Aorta (tissue), 5 donors: ENCODE results near the gene FMN2. TPM values are rescaled to one million over a fixed set of nuclear protein-coding genes. Genes with fewer than 3 reads are reported as not detected.

Source experiments
- ATAC-seq: fragments of 200-7000 bp; cut with Tn5 transposase; one replicate; pipeline ENCODE4 v1.9.1; 2022; ENCODE audit warnings: moderate library complexity; ENCODE audit not compliant: low FRiP score
- DNase-seq, 2 donors: peaks; one replicate each; pipeline ENCODE4 v3.0.0-alpha.2; 2020
- H3K27ac ChIP-seq, 2 donors: one replicate each; pipeline ENCODE4 v1.5.1; 2013; ENCODE audit warnings: low read length in 2 of 2, mild to moderate bottlenecking in 2 of 2, moderate library complexity in 2 of 2, control low read depth in 1 of 2, inconsistent platforms in 1 of 2, low read depth in 1 of 2
- H3K27me3 ChIP-seq, 2 donors: one replicate each; pipeline ENCODE4 v1.6.1; 2013; ENCODE audit warnings: control low read depth in 1 of 2, low read length in 1 of 2, mild to moderate bottlenecking in 1 of 2, moderate library complexity in 1 of 2; ENCODE audit not compliant: insufficient read depth in 2 of 2, control insufficient read depth in 1 of 2
- H3K36me3 ChIP-seq, 2 donors: one replicate each; pipeline ENCODE4 v1.6.1; 2013; ENCODE audit warnings: control low read depth in 1 of 2, low read length in 1 of 2, mild to moderate bottlenecking in 1 of 2; ENCODE audit not compliant: insufficient read depth in 2 of 2, control insufficient read depth in 1 of 2
- H3K4me1 ChIP-seq, 2 donors: one replicate each; pipeline ENCODE4 v1.6.1; 2013; ENCODE audit warnings: low read length in 2 of 2, control low read depth in 1 of 2, mild to moderate bottlenecking in 1 of 2, moderate library complexity in 1 of 2; ENCODE audit not compliant: insufficient read depth in 2 of 2, control insufficient read depth in 1 of 2
- H3K4me3 ChIP-seq, 2 donors: one replicate each; pipeline ENCODE4 v1.5.1; 2013; ENCODE audit warnings: low read length in 2 of 2, control low read depth in 1 of 2, mild to moderate bottlenecking in 1 of 2
- H3K9me3 ChIP-seq: one replicate; pipeline ENCODE4 v1.6.1; 2013; ENCODE audit warnings: mild to moderate bottlenecking, low read length; ENCODE audit not compliant: control insufficient read depth
- WGBS, 2 donors: extraction: QIAGEN DNeasy Blood & Tissue Kit; methylation state at CpG; one replicate each; pipeline ENCODE4 v1.1.7; 2013; 5-methylcytosine and 5-hydroxymethylcytosine counted together
- intact Hi-C, 2 donors: fragments of 100-400 bp; cut with DNase I; formaldehyde crosslinking; loops; one replicate each; pipeline versions ENCODE4 v1.14.2 to v1.15.0; 2022
- polyA plus RNA-seq, 2 donors: library from polyadenylated mRNA; stranded (reverse); fragments of 200-250 nt; gene quantifications; one replicate each; pipeline ENCODE4 v1.2.3, GENCODE V29; 2013
- total RNA-seq, 2 donors: library from RNA; stranded (reverse); fragmentation: NEBNext Ultra II Directional; extraction: Animal tissue kit (Norgen Biotek cat#: 25700); gene quantifications; one replicate each; pipeline ENCODE4 v1.2.1, GENCODE V29; 2021
- donor health status: healthy with polysubstance abuse.
- donor health status: Bipolar disorder and iron deficiency.
- donor health status: DM: no; HTN: no; CAD: no.
- donor health status: DM: no; HTN: no; CAD: no.
- donor health status: DM: yes; HTN: yes; CAD: no.

The FMN2 gene
- total and polyA plus RNA-seq, 4 donors = 0.10 to 1.1 (median 0.91) TPM

GRCh38 chr1:240093120-240093961 lies 1.7 kb downstream of the FMN2 start:
- intact Hi-C loops = no loop called here
- H3K27me3 ChIP-seq = peaks cover 0 to 2% of the 10 kb centered on the region in 2 donors
- H3K27ac ChIP-seq = no peak overlapping the region
- 10% methylated on average over 59 to 65 of the region's 65 CpGs for WGBS, 2 donors
- ATAC-seq (peak; percentile 53), DNase-seq (peak in 1 of 2 donors; percentile 72)
- H3K4me3 ChIP-seq = no peak overlapping the region
- H3K36me3 ChIP-seq = no peaks in the 10 kb centered on the region
- no peaks in the 10 kb centered on the region for H3K9me3 ChIP-seq
- H3K4me1 ChIP-seq = no peaks in the 10 kb centered on the region

DNA sequence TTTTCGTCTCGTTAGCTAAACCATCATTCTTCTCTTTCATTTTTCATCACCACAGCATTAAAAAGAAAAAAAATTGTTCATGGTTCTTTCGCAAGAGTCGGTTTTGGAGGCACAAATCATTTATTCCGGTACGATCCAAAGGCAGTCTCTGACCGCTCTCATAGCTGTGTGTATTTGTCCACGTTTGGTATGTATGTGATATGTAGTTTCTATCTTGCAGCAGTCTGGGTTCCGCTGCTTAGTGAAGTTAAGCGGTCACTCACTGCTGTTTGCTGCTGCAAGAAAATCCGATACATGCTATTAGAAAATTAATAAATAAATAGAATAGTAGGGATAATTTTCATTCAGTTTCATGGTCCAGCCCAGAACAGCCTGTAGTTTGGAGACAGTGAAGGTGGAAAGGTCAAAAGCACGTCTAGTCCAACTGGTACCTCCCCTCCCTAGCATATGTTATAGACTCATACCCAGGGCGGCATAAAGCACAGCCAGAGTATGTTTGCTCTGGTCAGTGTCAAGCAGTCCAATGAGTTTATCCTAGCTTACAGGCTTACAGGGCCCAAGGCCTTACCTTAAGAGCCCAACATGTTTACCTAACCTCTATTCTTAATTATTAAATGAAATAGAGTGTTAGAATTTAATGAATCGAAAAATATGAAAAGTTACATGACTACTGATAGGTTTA lies 2.5 kb downstream of the FMN2 start:
- no peaks in the 10 kb centered on the region for H3K9me3 ChIP-seq
- peaks cover 0 to 2% of the 10 kb centered on the region in 2 donors for H3K27me3 ChIP-seq
- DNase-seq (no peak), ATAC-seq (no peak)
- WGBS, 2 donors = 95% methylated on average over 14 of the region's 14 CpGs
- no peaks in the 10 kb centered on the region for H3K4me1 ChIP-seq
- H3K4me3 ChIP-seq = no peak overlapping the region
- H3K27ac ChIP-seq = no peak overlapping the region
- intact Hi-C loops = no loop called here
- H3K36me3 ChIP-seq = no peaks in the 10 kb centered on the region

DNA sequence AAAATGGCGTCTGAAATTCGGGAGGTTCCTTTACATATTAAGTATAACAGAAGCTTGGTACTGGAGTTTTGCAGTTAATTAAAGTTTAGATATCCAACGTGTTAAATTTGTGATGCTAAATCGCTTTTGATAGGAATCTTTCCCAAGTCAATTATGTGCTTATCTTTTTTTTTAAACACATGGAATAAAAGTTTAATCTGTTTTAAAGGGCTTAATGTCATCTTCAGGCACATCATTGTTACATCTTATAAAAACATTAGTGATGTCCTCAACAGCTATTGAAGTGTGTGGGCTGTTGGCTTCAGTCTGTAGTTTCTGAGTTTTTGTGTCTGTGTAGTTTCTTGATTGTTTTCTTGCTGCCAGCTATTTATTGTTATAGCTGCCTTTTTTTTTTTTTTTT lies 5.3 kb downstream of the FMN2 start:
- intact Hi-C loops = no loop called here
- peaks cover 2% of the 10 kb centered on the region for H3K9me3 ChIP-seq
- DNase-seq = no peak
- 86 to 89% methylated on average over 4 of the region's 4 CpGs for WGBS, 2 donors
- no peak overlapping the region for H3K27ac ChIP-seq
- H3K36me3 ChIP-seq = no peaks in the 10 kb centered on the region
- H3K4me3 ChIP-seq = no peak overlapping the region
- H3K4me1 ChIP-seq = no peaks in the 10 kb centered on the region
- no peak for ATAC-seq
- peaks cover 0 to 2% of the 10 kb centered on the region in 2 donors for H3K27me3 ChIP-seq

GRCh38 chr1:240098534-240098933 lies 6.9 kb downstream of the FMN2 start:
- DNase-seq = no peak
- Histone ChIP-seq H3K27me3 (peaks cover 0 to 2% of the 10 kb centered on the region in 2 donors), H3K4me1 (no peaks in the 10 kb centered on the region), H3K27ac (no peak overlapping the region), H3K4me3 (no peak overlapping the region), H3K36me3 (no peaks in the 10 kb centered on the region), H3K9me3 (peaks cover 2% of the 10 kb centered on the region)
- 94 to 96% methylated on average over 6 of the region's 6 CpGs for WGBS, 2 donors
- ATAC-seq = no peak
- intact Hi-C loops = no loop called here

DNA sequence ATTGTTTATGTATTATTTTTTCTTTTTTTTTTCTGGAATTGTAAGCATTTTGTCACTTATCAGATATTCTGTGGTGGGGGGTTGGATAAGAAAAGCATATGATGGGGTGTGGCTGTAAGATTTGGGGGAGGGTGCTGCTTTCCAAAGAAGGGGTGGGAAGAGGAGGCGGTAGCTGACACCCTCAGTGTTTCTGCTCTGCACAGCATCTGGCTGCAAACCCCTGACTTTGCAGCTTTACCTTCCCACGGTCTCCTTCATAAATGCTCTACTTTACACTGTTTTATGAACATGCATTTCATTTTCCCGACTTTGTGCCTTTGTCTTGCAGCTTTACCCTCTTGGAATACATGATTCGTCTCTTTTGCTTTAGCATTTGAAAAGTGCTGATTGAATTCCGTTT lies 7.6 kb downstream of the FMN2 start:
- DNase-seq (no peak), ATAC-seq (no peak)
- peaks cover 0 to under 1% of the 10 kb centered on the region in 2 donors for H3K27me3 ChIP-seq
- no peaks in the 10 kb centered on the region for H3K4me1 ChIP-seq
- no peaks in the 10 kb centered on the region for H3K36me3 ChIP-seq
- 37 to 57% methylated on average over 5 of the region's 5 CpGs for WGBS, 2 donors
- H3K27ac ChIP-seq = no peak overlapping the region
- no peak overlapping the region for H3K4me3 ChIP-seq
- intact Hi-C loops = no loop called here
- peaks cover 2% of the 10 kb centered on the region for H3K9me3 ChIP-seq

DNA sequence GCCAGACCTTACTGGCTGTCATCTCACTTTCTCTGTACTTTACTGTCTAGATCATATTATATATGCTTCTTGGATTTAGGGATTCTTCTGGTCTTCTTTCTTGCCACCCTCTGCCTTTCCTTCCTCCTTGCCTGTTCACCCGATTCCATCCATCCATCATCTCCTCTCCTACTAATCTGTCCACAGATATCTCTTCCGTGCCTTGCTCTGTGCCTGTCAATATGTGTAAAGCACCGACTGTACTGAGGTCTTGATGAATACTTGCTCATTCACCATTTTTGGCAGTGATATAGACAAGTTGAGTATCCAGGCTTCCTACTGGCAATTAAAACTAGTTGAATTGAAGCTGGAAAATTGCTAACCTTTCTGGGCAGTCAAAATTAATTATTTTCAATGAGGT lies 8.1 kb downstream of the FMN2 start:
- Histone ChIP-seq H3K27ac (no peak overlapping the region), H3K36me3 (no peaks in the 10 kb centered on the region), H3K4me1 (no peaks in the 10 kb centered on the region), H3K27me3 (no peaks in the 10 kb centered on the region), H3K9me3 (peaks cover 2% of the 10 kb centered on the region), H3K4me3 (no peak overlapping the region)
- WGBS, 2 donors = 38 to 56% methylated on average over 3 of the region's 3 CpGs
- intact Hi-C loops = no loop called here
- ATAC-seq = no peak
- no peak for DNase-seq

DNA sequence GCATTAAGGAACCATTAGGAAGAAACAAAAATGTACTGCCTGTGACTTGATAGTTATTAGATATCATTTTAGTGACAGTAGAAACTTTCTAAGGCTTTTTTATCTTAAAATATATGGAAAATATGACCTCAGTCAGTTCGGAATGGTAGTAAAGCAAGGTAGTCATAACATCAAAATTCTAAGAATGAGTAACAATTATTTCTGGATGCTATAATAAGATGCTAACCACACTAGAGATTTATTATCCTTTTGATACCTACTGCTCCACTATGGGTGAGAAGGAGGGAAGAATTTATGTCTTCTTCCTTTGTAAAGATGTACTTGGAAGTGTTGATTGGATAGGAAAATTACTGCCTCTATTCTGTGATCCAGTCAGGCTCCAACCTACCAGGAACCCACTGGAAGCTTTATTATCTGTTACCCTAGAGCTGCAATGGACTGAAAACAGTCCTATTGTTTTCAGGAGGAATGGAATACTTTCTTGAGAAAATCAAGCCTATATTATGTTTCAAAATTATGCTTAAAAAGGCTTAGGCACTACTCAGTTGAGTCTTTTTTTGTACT lies 8.8 kb downstream of the FMN2 start:
- no peak for ATAC-seq
- WGBS, 2 donors = 17 to 22% methylated on average over 1 of the region's 1 CpG
- no peak overlapping the region for H3K27ac ChIP-seq
- H3K27me3 ChIP-seq = no peaks in the 10 kb centered on the region
- intact Hi-C loops = no loop called here
- no peak for DNase-seq
- H3K4me1 ChIP-seq = no peaks in the 10 kb centered on the region
- peaks cover 2% of the 10 kb centered on the region for H3K9me3 ChIP-seq
- no peak overlapping the region for H3K4me3 ChIP-seq
- H3K36me3 ChIP-seq = no peaks in the 10 kb centered on the region

DNA sequence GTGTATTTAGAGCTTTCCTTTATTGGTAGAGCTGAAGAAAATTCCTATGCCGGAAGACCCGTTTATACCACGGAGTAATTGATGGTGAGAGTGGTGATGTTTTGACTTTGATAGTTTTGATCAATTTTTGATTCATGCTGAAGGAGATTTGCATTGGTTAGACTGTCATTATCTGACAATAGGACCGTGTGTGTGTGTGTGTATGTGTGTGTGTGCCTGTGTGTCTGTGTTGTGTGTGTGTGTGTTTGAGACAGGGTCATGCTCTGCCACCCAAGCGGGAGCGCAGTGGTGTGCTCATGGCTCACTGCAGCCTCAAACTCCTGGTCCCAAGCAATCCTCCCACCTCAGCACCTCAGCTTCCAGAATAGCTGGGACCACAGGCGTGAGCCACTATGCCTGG lies 9.6 kb downstream of the FMN2 start:
- H3K27me3 ChIP-seq = no peaks in the 10 kb centered on the region
- H3K4me1 ChIP-seq = no peaks in the 10 kb centered on the region
- ATAC-seq = no peak
- H3K9me3 ChIP-seq = peaks cover 2% of the 10 kb centered on the region
- H3K36me3 ChIP-seq = no peaks in the 10 kb centered on the region
- H3K4me3 ChIP-seq = no peak overlapping the region
- 79 to 82% methylated on average over 7 of the region's 7 CpGs for WGBS, 2 donors
- DNase-seq = no peak
- intact Hi-C loops = no loop called here
- H3K27ac ChIP-seq = no peak overlapping the region
